Measurements from ENCODE around the gene VASP.

Gene VASP

DNA sequence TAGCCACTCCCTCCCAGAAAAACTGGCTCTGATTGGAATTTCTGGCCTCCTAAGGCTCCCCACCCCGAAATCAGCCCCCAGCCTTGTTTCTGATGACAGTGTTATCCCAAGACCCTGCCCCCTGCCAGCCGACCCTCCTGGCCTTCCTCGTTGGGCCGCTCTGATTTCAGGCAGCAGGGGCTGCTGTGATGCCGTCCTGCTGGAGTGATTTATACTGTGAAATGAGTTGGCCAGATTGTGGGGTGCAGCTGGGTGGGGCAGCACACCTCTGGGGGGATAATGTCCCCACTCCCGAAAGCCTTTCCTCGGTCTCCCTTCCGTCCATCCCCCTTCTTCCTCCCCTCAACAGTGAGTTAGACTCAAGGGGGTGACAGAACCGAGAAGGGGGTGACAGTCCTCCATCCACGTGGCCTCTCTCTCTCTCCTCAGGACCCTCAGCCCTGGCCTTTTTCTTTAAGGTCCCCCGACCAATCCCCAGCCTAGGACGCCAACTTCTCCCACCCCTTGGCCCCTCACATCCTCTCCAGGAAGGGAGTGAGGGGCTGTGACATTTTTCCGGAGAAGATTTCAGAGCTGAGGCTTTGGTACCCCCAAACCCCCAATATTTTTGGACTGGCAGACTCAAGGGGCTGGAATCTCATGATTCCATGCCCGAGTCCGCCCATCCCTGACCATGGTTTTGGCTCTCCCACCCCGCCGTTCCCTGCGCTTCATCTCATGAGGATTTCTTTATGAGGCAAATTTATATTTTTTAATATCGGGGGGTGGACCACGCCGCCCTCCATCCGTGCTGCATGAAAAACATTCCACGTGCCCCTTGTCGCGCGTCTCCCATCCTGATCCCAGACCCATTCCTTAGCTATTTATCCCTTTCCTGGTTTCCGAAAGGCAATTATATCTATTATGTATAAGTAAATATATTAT, 33.3 kb upstream of the VASP start:
- DNase-seq (ENCODE audit: low spot score): peak; percentile 72

GRCh38 chr19:45474606-45475521, 32.4 kb upstream of the VASP start:
- DNase-seq (ENCODE audit: low spot score): no peak

DNA sequence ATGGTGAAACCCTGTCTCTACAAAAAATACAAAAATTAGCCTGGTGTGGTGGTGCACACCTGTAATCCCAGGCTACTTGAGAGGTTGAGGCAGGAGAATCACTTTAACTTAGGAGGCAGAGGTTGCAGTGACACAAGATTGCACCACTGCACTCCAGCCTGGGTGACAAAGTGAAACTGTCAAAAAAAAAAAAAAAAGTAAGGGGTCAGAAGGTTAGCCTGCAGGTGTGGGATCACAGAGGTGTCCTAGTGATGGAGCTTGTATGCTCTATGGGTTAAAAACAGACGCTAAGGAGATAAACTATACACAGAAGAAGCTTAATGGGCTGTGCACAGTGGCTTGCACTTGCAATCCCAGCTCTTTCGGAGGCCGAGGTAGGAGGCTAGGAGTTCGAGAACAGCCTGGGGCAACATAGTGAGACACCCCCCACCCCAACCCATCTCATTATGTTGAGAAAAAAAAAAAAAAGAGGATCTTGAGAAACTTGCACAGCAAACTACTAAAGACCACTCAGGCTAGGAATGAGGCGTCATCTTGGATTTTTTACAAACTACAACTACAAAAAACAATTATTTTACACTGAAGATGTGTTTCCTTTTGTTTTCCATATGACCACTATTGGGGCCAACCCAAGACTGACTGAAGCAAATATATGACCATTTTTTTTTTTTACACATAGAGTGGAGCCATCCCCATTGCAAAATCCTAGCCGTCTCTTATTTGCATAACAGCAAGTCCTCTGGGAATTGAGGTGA, 31.6 kb upstream of the VASP start:
- no peak for DNase-seq (ENCODE audit: low spot score)

DNA sequence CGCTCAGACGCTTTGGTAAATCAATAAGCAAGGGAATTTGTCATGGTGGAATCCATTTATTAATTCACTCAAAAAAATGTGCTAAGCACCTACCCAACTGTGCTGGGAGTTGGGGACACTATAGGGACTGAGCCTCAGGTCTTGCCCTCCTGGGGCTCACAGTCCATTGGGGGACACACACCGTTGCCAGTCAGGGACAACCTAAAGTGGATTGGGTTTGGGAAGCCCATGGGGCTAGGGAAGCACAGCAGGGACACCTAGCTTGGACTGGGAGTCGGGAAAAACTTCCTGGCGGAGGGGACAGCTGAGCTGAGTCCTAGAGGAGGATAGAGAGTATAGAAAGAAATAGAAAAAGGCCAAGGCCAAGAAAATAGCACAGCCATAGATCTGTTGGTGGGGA, 31.0 kb upstream of the VASP start:
- DNase-seq (ENCODE audit: low spot score): no peak

GRCh38 chr19:45477186-45477585, 30.1 kb upstream of the VASP start:
- DNase-seq (ENCODE audit: low spot score): no peak

GRCh38 chr19:45477713-45478453, 29.4 kb upstream of the VASP start:
- no peak for DNase-seq (ENCODE audit: low spot score)

DNA sequence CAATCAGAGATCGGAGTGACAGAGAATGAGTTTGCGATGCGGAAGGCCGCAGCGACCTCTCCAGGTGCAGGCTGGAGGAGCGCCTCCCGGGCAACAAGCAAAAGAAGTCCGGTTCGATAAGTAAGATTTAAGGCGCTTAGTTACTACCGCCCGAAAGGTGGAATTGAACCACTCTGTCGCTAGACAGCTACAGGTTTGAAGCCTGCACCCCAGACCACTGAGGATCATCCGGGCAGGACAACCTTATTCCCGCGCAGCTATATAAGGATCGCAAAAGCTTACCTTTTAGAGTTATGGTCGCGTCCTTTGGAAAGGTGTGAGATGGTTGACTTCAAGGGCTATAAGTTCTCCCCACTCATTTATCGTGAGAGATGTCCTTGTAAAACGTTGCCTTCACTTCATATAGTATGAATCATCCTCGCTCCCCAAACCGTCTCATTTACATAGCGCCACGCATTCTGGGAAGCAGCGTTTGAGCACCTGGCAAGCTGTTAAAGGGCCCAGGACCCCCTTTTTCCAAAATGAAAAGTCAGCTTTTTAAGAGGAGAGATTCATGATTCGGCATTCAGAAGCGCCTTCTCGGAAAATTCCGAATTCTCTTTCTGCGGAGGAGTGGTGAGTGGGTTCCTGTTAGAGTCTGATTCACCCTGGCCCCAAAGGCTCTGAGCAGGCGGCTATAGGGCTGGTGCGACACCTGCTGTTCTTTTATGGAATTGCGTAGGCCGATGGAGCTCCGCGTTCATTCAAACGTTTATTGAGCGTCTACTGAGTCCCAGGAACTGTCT, 28.6 kb upstream of the VASP start:
- DNase-seq (ENCODE audit: low spot score): peak; percentile 93

- DNase-seq (ENCODE audit: low spot score): no peak
Measured at GRCh38 chr19:45483033-45483432, 24.2 kb upstream of the VASP start.

DNA sequence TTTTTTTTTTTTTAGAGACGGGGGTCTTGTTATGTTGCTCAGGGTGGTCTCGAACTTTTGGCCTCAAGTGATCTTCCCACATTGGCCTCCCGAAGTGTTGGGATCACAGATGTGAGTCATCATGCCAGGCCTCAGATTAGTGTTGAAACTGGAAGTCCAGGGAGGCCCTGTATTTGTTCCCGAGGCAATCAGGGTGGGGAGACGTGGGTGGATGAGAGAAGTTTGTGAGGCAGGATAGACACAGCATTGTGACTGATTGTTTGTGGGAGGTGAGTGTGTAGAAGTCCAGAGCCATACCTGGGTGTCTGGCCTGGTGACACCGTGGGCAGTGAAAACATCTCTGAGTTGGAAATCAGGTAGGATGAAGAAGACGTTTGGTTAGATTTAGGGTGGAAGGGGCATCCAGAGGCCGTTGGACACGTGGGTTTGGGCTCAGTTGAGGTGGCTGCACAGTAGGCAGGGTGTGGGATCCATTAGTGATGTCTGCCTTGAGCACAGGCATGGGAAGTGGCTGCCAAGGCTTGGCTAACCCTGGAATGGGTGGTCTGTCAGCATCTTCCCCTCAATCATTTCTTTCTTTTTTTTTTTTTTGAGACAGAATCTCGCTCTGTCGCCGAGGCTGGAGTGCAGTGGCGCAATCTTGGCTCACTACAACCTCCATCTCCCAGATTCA, 22.9 kb upstream of the VASP start:
- no peak for DNase-seq (ENCODE audit: low spot score)

- peak; percentile 96 for DNase-seq (ENCODE audit: low spot score)
Measured at GRCh38 chr19:45485305-45486077, 21.8 kb upstream of the VASP start.

DNA sequence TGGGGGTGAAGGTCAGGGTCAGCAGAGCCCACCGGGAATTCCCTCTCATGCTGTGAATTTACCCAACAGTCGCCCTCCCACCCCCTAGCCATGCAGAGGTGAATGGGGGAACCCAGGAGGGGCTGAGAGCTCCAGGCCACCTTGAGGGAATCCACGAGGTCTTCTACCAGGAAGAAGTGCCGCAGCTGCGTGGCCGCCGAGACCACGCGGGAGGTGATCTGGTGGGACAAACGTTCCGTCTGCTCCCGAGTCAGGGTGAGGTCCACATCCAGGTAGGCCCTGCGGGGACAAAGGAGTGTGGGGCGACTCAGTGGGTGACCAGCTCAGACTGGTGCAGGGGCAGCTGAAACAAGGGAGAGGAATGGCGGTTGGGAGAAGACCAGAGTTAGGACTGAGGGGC, 18.6 kb upstream of the VASP start:
- DNase-seq (ENCODE audit: low spot score): no peak

DNA sequence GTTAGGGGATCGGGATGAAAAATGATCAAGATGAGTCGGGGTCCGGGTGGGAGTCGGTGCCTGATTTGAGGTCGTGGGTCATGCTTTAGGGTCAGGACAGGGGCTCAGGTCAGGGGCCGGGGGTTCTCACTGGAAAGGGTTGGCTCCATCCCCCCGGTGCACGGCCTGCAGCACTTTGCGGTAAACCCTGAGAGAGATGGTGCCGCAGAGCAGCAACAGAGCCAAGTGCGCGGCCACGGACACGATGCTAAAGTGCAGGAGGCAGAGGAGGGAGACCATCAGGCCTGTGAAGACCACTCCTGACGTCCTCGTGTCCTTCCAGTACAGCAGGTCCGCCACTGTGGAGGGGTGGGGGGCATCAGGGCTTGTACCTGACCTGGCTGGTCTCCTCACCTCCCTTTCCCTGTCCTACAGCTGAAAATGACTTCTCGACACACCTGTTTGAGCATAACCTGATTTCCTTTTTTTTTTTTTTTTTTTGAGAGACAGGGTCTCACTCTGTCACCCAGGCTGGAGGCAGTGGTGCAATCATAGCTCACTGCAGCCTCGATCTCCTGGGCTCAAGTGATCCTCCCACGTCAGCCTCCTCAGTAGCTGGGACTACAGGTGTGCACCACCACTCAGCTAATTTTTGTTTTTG, 17.9 kb upstream of the VASP start:
- no peak for DNase-seq (ENCODE audit: low spot score)

GRCh38 chr19:45492137-45492626, 15.1 kb upstream of the VASP start:
- no peak for DNase-seq (ENCODE audit: low spot score)

- peak; percentile 77 for DNase-seq (ENCODE audit: low spot score)
Measured at GRCh38 chr19:45492627-45493470, 14.4 kb upstream of the VASP start.

DNA sequence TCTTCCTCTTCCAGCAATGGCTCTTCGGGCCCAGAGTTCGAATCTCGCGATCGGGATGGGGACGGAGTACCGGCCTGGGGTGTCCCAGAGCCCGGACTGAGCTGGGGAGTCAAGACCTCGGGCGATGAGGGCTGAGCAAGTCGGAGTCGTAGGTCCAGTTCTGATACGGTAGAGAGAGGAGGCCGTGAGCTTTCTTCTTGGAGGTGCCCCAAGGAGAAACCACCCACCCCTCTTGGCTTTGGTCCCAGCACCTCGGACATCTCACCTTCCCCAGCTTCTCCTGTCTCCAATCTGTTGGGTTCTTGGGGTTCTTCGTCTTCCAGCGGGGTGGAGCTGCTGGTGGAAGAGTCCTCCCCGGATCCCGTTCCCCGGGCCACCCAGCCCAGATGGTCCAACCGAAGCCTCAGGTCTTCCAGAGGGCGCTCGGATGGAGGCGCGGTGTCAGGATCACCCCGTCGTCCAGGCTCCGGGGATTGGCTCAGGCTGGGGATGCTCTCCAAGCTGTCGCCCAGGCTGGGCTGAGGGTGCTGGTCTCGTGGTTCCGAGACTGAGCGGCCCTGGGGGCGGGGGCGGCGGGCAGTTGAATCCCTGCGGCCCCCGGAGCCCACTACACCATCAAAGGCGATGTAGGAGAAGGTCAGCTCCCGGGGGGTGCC, 12.9 kb upstream of the VASP start:
- no peak for DNase-seq (ENCODE audit: low spot score)

GRCh38 chr19:45495178-45495577, 12.1 kb upstream of the VASP start:
- no peak for DNase-seq (ENCODE audit: low spot score)

- peak; percentile 75 for DNase-seq (ENCODE audit: low spot score)
Measured at GRCh38 chr19:45496349-45496953, 10.8 kb upstream of the VASP start.

Measured in left forelimb (tissue), 1 donor.